H9 (cell line): ENCODE data around the gene TMPRSS5. TPM values are rescaled to one million over a fixed set of nuclear protein-coding genes. Genes with fewer than 3 reads are reported as not detected.
A peak's percentile ranks its signal among the peaks of the same experiment; 100 is the strongest.

Experiments used
- DNase-seq: peaks from one replicate; pipeline ENCODE4 v3.0.0-alpha.2; 2017
- H2AFZ ChIP-seq: one replicate; pipeline ENCODE4 v1.6.1; 2013; ENCODE audit warnings: mild to moderate bottlenecking, low read length, control low read depth, moderate library complexity
- H2AK5ac ChIP-seq: 2 replicates; pipeline ENCODE4 v1.6.1; 2013; ENCODE audit warnings: low read length, control low read depth, mixed read lengths; ENCODE audit not compliant: insufficient read length
- H2BK120ac ChIP-seq: one replicate; pipeline ENCODE4 v1.6.1; 2013; ENCODE audit warnings: low read depth, mild to moderate bottlenecking, low read length, control low read depth, inconsistent platforms; ENCODE audit not compliant: poor library complexity, severe bottlenecking
- H2BK12ac ChIP-seq: 2 replicates; pipeline ENCODE4 v1.6.1; 2013; ENCODE audit warnings: low read length, control low read depth, mixed read lengths, low read depth; ENCODE audit not compliant: insufficient read length
- H2BK15ac ChIP-seq: 2 replicates; pipeline ENCODE4 v1.6.1; 2013; ENCODE audit warnings: low read depth, low read length, control low read depth
- H2BK20ac ChIP-seq: one replicate; pipeline ENCODE4 v1.6.1; 2013; ENCODE audit warnings: low read depth, mild to moderate bottlenecking, low read length, control low read depth, inconsistent platforms; ENCODE audit not compliant: poor library complexity, severe bottlenecking
- H2BK5ac ChIP-seq: 2 replicates; pipeline ENCODE4 v1.6.1; 2013; ENCODE audit warnings: low read length, control low read depth, mixed read lengths; ENCODE audit not compliant: insufficient read length
- H3K14ac ChIP-seq: 2 replicates; pipeline ENCODE4 v1.6.1; 2013; ENCODE audit warnings: low read length, control low read depth; ENCODE audit not compliant: insufficient read depth
- H3K18ac ChIP-seq: 2 replicates; pipeline ENCODE4 v1.6.1; 2013; ENCODE audit warnings: low read depth, mild to moderate bottlenecking, mixed read lengths, low read length, control low read depth; ENCODE audit not compliant: insufficient read length
- H3K23ac ChIP-seq: 2 replicates; pipeline ENCODE4 v1.6.1; 2013; ENCODE audit warnings: low read length, control low read depth, mixed read lengths, low read depth; ENCODE audit not compliant: insufficient read length
- H3K23me2 ChIP-seq: 2 replicates; pipeline ENCODE4 v1.6.1; 2013; ENCODE audit warnings: low read depth, mild to moderate bottlenecking, mixed read lengths, low read length, control low read depth; ENCODE audit not compliant: insufficient read length, poor library complexity, severe bottlenecking
- H3K27ac ChIP-seq: 2 replicates; pipeline ENCODE4 v1.5.1; 2013; ENCODE audit warnings: low read length, control low read depth, mixed read lengths, low read depth; ENCODE audit not compliant: insufficient read length
- H3K27me3 ChIP-seq: 2 replicates; pipeline ENCODE4 v1.6.1; 2013; ENCODE audit warnings: low read length, control low read depth, inconsistent platforms; ENCODE audit not compliant: insufficient read depth
- H3K4ac ChIP-seq: 2 replicates; pipeline ENCODE4 v1.6.1; 2013; ENCODE audit warnings: low read depth, mild to moderate bottlenecking, control low read depth, inconsistent platforms, low read length, moderate library complexity
- H3K4me1 ChIP-seq: 2 replicates; pipeline ENCODE4 v1.6.1; 2013; ENCODE audit warnings: low read length, control low read depth, inconsistent platforms; ENCODE audit not compliant: insufficient read depth
- H3K4me2 ChIP-seq: 2 replicates; pipeline ENCODE4 v1.6.1; 2013; ENCODE audit warnings: low read length, control low read depth, mixed read lengths; ENCODE audit not compliant: insufficient read length, insufficient read depth
- H3K56ac ChIP-seq: 2 replicates; pipeline ENCODE4 v1.6.1; 2013; ENCODE audit warnings: low read depth, mild to moderate bottlenecking, mixed read lengths, low read length, control low read depth; ENCODE audit not compliant: insufficient read length
- H3K79me1 ChIP-seq: 2 replicates; pipeline ENCODE4 v1.6.1; 2013; ENCODE audit warnings: low read depth, mild to moderate bottlenecking, moderate library complexity, low read length, control low read depth, inconsistent platforms; ENCODE audit not compliant: insufficient read depth, poor library complexity, severe bottlenecking
- H3K79me2 ChIP-seq: 2 replicates; pipeline ENCODE4 v1.6.1; 2013; ENCODE audit warnings: low read length, control low read depth, inconsistent platforms; ENCODE audit not compliant: insufficient read depth
- H3K9ac ChIP-seq: 2 replicates; pipeline ENCODE4 v1.6.1; 2013; ENCODE audit warnings: low read length, control low read depth, mixed read lengths; ENCODE audit not compliant: insufficient read length; ENCODE audit errors: extremely low read depth
- H3K9me3 ChIP-seq: one replicate; pipeline ENCODE4 v1.6.1; 2013; ENCODE audit warnings: low read depth, low read length, inconsistent platforms; ENCODE audit not compliant: control insufficient read depth
- H3T11ph ChIP-seq: one replicate; pipeline ENCODE4 v1.6.1; 2013; ENCODE audit warnings: mild to moderate bottlenecking, low read length, control low read depth, inconsistent platforms
- H4K20me1 ChIP-seq: one replicate; pipeline ENCODE4 v1.6.1; 2013; ENCODE audit not compliant: control insufficient read depth, insufficient read length, insufficient read depth
- H4K5ac ChIP-seq: 2 replicates; pipeline ENCODE4 v1.6.1; 2013; ENCODE audit warnings: low read depth, mild to moderate bottlenecking, mixed read lengths, low read length, control low read depth; ENCODE audit not compliant: insufficient read length
- H4K8ac ChIP-seq: replicated peaks from 2 replicates; pipeline ENCODE4 v1.6.1; 2013; ENCODE audit warnings: low read length, control low read depth, mixed read lengths, low read depth; ENCODE audit not compliant: insufficient read length
- H4K91ac ChIP-seq: 2 replicates; pipeline ENCODE4 v1.6.1; 2013; ENCODE audit warnings: low read depth, mild to moderate bottlenecking, moderate library complexity, mixed read lengths, low read length, control low read depth; ENCODE audit not compliant: insufficient read length
- H3K27ac Mint-ChIP-seq, 3 experiments: 2 replicates in 2 of 3; 3 replicates in 1 of 3; pipeline ENCODE4 v1.8.0; 2020 to 2021; ENCODE audit warnings: mixed read lengths in 3 of 3, mild to moderate bottlenecking in 1 of 3, moderate library complexity in 1 of 3
- H3K27me3 Mint-ChIP-seq: 2 replicates; pipeline ENCODE4 v1.8.0; 2021; ENCODE audit warnings: low read depth, mild to moderate bottlenecking, moderate library complexity, mixed read lengths
- H3K36me3 Mint-ChIP-seq, 3 experiments: 2 replicates in 2 of 3; 3 replicates in 1 of 3; pipeline ENCODE4 v1.8.0; 2020 to 2021; ENCODE audit warnings: low read depth in 3 of 3, mixed read lengths in 3 of 3; ENCODE audit not compliant: insufficient read depth in 1 of 3
- H3K4me1 Mint-ChIP-seq, 2 experiments: 2 replicates each; pipeline ENCODE4 v1.8.0; 2020; ENCODE audit warnings: mixed read lengths in 2 of 2
- H3K4me3 Mint-ChIP-seq, 2 experiments: 2 replicates in 1 of 2; 3 replicates in 1 of 2; pipeline ENCODE4 v1.8.0; 2020 to 2021; ENCODE audit warnings: mild to moderate bottlenecking in 2 of 2, mixed read lengths in 2 of 2, moderate library complexity in 1 of 2
- H3K9me3 Mint-ChIP-seq, 2 experiments: 2 replicates in 1 of 2; 3 replicates in 1 of 2; pipeline ENCODE4 v1.8.0; 2020; ENCODE audit warnings: mild to moderate bottlenecking in 2 of 2, mixed read lengths in 2 of 2, moderate library complexity in 1 of 2
- WGBS: extraction: QIAGEN DNeasy Blood & Tissue Kit; methylation state at CpG from one replicate; pipeline ENCODE4 v1.1.7; 2013; ENCODE audit warnings: missing lambda C conversion rate, low lambda C conversion rate, mixed read lengths; ENCODE audit not compliant: insufficient read length; ENCODE audit errors: extremely low coverage; 5-methylcytosine and 5-hydroxymethylcytosine counted together
- total RNA-seq: library from RNA; stranded (reverse); gene quantifications from 2 replicates; pipeline ENCODE4 v1.2.1, GENCODE V29; 2021
- TF ChIP-seq, protein P1 (sequence below): fragments of 200-600 bp; sonication (generic); conservative IDR thresholded peaks from 3 replicates; pipeline ENCODE4 v1.8.0; 2021; ENCODE audit warnings: antibody characterized with exemption, mild to moderate bottlenecking

TMPRSS5 gene
- total RNA-seq, 1 experiment from 2014 or later = 0.37 TPM

DNA sequence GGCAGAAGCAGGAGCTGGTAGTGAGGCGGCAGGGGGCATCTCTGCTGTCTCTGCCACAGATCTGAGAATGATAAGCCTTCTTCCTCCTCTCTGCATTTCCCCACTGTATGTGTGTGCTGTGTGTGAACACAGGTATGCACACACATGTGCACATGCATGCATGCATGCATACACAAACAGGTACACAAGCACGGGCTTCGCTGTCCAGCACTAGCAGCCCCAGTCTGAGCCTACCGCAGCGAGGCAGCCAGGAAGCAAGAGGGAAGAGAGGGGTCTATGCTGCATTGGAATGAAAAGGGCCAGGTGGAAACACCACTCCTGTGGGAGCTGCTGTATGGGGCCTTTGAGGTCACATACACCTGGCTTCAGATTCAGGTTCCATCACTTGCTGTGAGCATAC is 62.4 kb downstream of the TMPRSS5 start:
- H3K4me1 ChIP-seq = no peaks in the 10 kb centered on the region
- peaks cover 0 to 7% (median 5%) of the 10 kb centered on the region in 3 experiments; a peak in 4 of 7 replicates for H3K36me3 Mint-ChIP-seq
- TF ChIP-seq, protein P1, sequence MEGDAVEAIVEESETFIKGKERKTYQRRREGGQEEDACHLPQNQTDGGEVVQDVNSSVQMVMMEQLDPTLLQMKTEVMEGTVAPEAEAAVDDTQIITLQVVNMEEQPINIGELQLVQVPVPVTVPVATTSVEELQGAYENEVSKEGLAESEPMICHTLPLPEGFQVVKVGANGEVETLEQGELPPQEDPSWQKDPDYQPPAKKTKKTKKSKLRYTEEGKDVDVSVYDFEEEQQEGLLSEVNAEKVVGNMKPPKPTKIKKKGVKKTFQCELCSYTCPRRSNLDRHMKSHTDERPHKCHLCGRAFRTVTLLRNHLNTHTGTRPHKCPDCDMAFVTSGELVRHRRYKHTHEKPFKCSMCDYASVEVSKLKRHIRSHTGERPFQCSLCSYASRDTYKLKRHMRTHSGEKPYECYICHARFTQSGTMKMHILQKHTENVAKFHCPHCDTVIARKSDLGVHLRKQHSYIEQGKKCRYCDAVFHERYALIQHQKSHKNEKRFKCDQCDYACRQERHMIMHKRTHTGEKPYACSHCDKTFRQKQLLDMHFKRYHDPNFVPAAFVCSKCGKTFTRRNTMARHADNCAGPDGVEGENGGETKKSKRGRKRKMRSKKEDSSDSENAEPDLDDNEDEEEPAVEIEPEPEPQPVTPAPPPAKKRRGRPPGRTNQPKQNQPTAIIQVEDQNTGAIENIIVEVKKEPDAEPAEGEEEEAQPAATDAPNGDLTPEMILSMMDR = no peak

More for the DNA sequence above, 62.4 kb downstream of the TMPRSS5 start:
- Histone ChIP-seq H3K79me2 (no peaks in the 10 kb centered on the region), H2BK120ac (no peak overlapping the region), H2BK20ac (no peak overlapping the region), H3T11ph (no peak overlapping the region), H4K5ac (no peak overlapping the region), H2AK5ac (no peak overlapping the region), H4K8ac (peak overlapping the region; percentile 21), H3K9ac (no peak overlapping the region), H3K4ac (no peak overlapping the region), H2AFZ (no peak overlapping the region), H2BK12ac (no peak overlapping the region), H3K23me2 (no peaks in the 10 kb centered on the region), H4K20me1 (no peaks in the 10 kb centered on the region), H3K56ac (no peak overlapping the region), H3K27me3 (no peaks in the 10 kb centered on the region), H3K79me1 (no peaks in the 10 kb centered on the region), H2BK15ac (no peak overlapping the region), H3K14ac (no peak overlapping the region; the same call in 1 of the 2 replicates), H3K9me3 (no peaks in the 10 kb centered on the region), H4K91ac (no peak overlapping the region), H3K4me2 (no peak overlapping the region), H3K23ac (no peak overlapping the region), H2BK5ac (no peak overlapping the region), H3K18ac (no peak overlapping the region), H3K27ac (no peak overlapping the region)
- no CpG with 5 or more reads among the region's 5 CpGs for WGBS
- H3K4me3 Mint-ChIP-seq = no peak overlapping the region; a peak in 1 of 5 replicates
- no peak for DNase-seq
- H3K4me1 Mint-ChIP-seq = no peaks in the 10 kb centered on the region
- H3K27me3 Mint-ChIP-seq = peaks cover 33% of the 10 kb centered on the region
- H3K27ac Mint-ChIP-seq = no peak overlapping the region
- peaks cover 4 to 10% of the 10 kb centered on the region in 2 experiments for H3K9me3 Mint-ChIP-seq
